K562 (cell line): ENCODE measurements around the gene BOLA3. TPM values are rescaled to one million over a fixed set of nuclear protein-coding genes. Genes with fewer than 3 reads are reported as not detected.
A peak's percentile ranks its signal among the peaks of the same experiment; 100 is the strongest.

ENCODE experiments used
- ARID2 ChIP-seq: fragments of 450-650 bp; IDR thresholded peaks from 2 replicates; pipeline ENCODE4 v1.6.1; 2017; ENCODE audit warnings: antibody characterized with exemption, mild to moderate bottlenecking
- CHCHD3 ChIP-seq: fragments of 250-450 bp; sonication (Bioruptor Pico); IDR thresholded peaks from 2 replicates; pipeline ENCODE4 v2.1.2; 2022; ENCODE audit warnings: mild to moderate bottlenecking
- DPF2 ChIP-seq: fragments of 450-650 bp; IDR thresholded peaks from 2 replicates; pipeline ENCODE4 v1.6.1; 2016
- ETS2 ChIP-seq: IDR thresholded peaks from 2 replicates; pipeline ENCODE4 v1.6.1; 2016; ENCODE audit warnings: borderline replicate concordance, missing genetic modification characterization, mild to moderate bottlenecking, moderate library complexity, missing compliant biosample characterization; ENCODE audit not compliant: poor library complexity, severe bottlenecking
- FOXA3 ChIP-seq, 2 experiments: fragments of 450-650 bp in 1 of 2; sonication (generic) in 1 of 2; formaldehyde crosslinking; IDR thresholded peaks in 1 of 2; conservative IDR thresholded peaks in 1 of 2; 2 replicates each; pipeline versions ENCODE4 v1.4.0 to v1.8.0; 2020 to 2022; ENCODE audit warnings: mild to moderate bottlenecking in 2 of 2, missing genetic modification reagents in 1 of 2
- GATA2 ChIP-seq: sonication (generic); formaldehyde crosslinking; IDR thresholded peaks from 2 replicates; pipeline ENCODE4 v1.4.0; 2020; ENCODE audit warnings: mild to moderate bottlenecking, missing genetic modification reagents
- ILF3 ChIP-seq: fragments of 450-650 bp; IDR thresholded peaks from 2 replicates; pipeline ENCODE4 v1.6.1; 2018; ENCODE audit warnings: antibody characterized with exemption, mild to moderate bottlenecking, moderate library complexity, borderline replicate concordance
- KAT8 ChIP-seq: fragments of 450-650 bp; IDR thresholded peaks from 2 replicates; pipeline ENCODE4 v1.6.1; 2016; ENCODE audit warnings: low read depth, mild to moderate bottlenecking
- KHSRP ChIP-seq: fragments of 450-650 bp; IDR thresholded peaks from 2 replicates; pipeline ENCODE4 v1.6.1; 2017
- NCOA6 ChIP-seq: fragments of 450-650 bp; IDR thresholded peaks from 2 replicates; pipeline ENCODE4 v1.6.1; 2017; ENCODE audit warnings: mild to moderate bottlenecking
- NR2F6 ChIP-seq: fragments of 450-650 bp; formaldehyde crosslinking; IDR thresholded peaks from 2 replicates; pipeline ENCODE4 v1.4.0; 2020; ENCODE audit warnings: mild to moderate bottlenecking
- PHB2 ChIP-seq: fragments of 450-650 bp; IDR thresholded peaks from 2 replicates; pipeline ENCODE4 v1.6.1; 2017; ENCODE audit warnings: low read depth
- RNF2 ChIP-seq: sonication (generic); IDR thresholded peaks from 2 replicates; pipeline ENCODE4 v1.6.1; 2016
- SAFB2 ChIP-seq: fragments of 200-400 bp; formaldehyde crosslinking; IDR thresholded peaks from 2 replicates; pipeline ENCODE4 v1.6.1; 2018; ENCODE audit warnings: borderline replicate concordance, low read length, low read depth, moderate library complexity; ENCODE audit not compliant: severe bottlenecking
- SIX5 ChIP-seq, 2 experiments: IDR thresholded peaks; 2 replicates each; pipeline ENCODE4 v1.6.1; 2011; ENCODE audit warnings: low read length in 2 of 2, borderline replicate concordance in 1 of 2, low read depth in 1 of 2, mild to moderate bottlenecking in 1 of 2, moderate library complexity in 1 of 2; ENCODE audit not compliant: insufficient read depth in 1 of 2
- SREBF1 ChIP-seq: fragments of 150-350 bp; IDR thresholded peaks from 2 replicates; pipeline ENCODE4 v1.6.1; 2014; ENCODE audit warnings: antibody characterized with exemption, low read depth, low read length, borderline replicate concordance
- SRF ChIP-seq, 2 experiments: fragments of 250-450, 450-650 bp in 1 of 2; sonication (Bioruptor Pico) in 1 of 2; sonication (generic) in 1 of 2; formaldehyde crosslinking; IDR thresholded peaks; 2 replicates each; pipeline versions ENCODE4 v1.5.0 to v1.5.1; 2020 to 2022; ENCODE audit warnings: mild to moderate bottlenecking in 1 of 2, missing genetic modification reagents in 1 of 2
- ZNF121 ChIP-seq: sonication (generic); formaldehyde crosslinking; conservative IDR thresholded peaks from 2 replicates; pipeline ENCODE4 v1.8.0; 2022; ENCODE audit warnings: missing genetic modification reagents
- ZNF445 ChIP-seq: fragments of 250-450 bp; sonication (Bioruptor Pico); IDR thresholded peaks from 2 replicates; pipeline ENCODE4 v1.4.0; 2020; ENCODE audit warnings: low read depth, mild to moderate bottlenecking, moderate library complexity
- polyA plus RNA-seq, 8 experiments: library from polyadenylated mRNA; depleted of rRNA in 4 of 8; stranded (reverse) in 5 of 8; unstranded in 3 of 8; fragments of >200 nt; fragmentation: Nextera tagmentation in 2 of 8; fragmentation: Illumina TruSeq in 1 of 8; extraction: Ambion mirVana in 2 of 8; extraction: Trizol in 1 of 8; gene quantifications; 2 replicates each; pipeline versions ENCODE4 v1.2.1 to v1.2.3, GENCODE V29; 2011 to 2014; ENCODE audit warnings: inconsistent platforms in 1 of 8, missing spikeins in 1 of 8
- total RNA-seq, 7 experiments: library from RNA; depleted of rRNA in 6 of 7; stranded (reverse); fragments of >200 nt in 6 of 7; fragmentation: Illumina TruSeq in 2 of 7; extraction: Trizol in 2 of 7; gene quantifications; 2 replicates each; pipeline versions ENCODE4 v1.2.1 to v1.2.3, GENCODE V29; 2011 to 2021; ENCODE audit warnings: low replicate concordance in 1 of 7
- TF ChIP-seq, protein P1 (sequence below): sonication (generic); formaldehyde crosslinking; IDR thresholded peaks from 2 replicates; pipeline ENCODE4 v1.8.1; 2023; ENCODE audit warnings: missing genetic modification reagents, mild to moderate bottlenecking, borderline replicate concordance
- TF ChIP-seq, protein P2 (sequence below): fragments of 450-650 bp; IDR thresholded peaks from 2 replicates; pipeline ENCODE4 v1.6.1; 2016; ENCODE audit warnings: missing biosample characterization, missing genetic modification characterization
- TF ChIP-seq, protein P3 (sequence below): fragments of 200-800 bp; sonication (Bioruptor generic); IDR thresholded peaks from 2 replicates; pipeline ENCODE4 v1.6.1; 2017; ENCODE audit warnings: missing genetic modification characterization, missing compliant biosample characterization

BOLA3 gene
- total and polyA plus RNA-seq, 9 of the 15 experiments (the other 6 are each of a cell fraction or from before 2014, with no cell fraction given) = 149 to 619 (median 255) TPM

DNA sequence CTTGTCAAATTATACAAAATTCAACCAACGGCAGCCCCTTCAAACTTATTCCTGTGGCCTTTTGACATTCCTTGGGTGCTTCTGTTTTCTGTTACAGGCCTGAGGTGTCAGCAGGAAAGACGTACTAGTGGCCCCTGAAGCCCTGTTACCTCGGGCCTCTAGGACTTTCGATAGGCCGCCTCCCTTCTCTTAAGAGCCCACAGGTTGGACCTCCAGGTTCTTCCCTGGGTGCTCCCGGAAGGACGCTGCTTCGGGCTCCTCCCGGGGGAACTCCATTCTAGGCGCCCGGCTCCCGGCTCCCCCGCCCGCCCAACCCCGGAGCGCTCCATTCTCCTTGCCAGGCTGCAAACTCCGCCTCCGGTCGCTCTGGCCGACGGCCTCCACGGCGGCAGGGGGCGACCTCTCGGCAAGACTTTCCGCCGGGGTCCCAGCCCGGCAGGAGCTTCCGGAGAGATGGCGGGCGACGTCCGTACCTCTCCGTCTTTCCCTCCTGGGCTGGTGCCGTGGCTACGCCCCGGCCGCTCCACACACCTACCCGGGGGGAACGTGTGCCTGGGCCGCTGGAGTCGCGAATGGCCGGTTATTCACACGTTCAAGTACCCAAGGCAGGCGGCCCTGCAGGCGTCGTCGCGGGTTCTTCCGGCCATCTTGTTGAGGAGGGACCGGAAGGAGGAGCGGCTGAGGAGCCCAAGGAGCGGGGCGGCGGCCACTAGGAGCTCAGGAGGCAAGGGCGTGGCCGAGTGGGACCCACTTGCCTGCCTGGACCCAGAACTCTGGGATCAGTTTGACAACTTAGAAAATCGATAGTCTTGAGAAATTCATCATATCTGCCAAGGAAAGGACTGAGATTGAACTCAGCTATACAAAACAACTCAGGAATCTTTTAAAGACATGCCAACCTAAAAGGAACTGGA is 27.5 kb downstream of the BOLA3 start (continued):
- TF ChIP-seq SAFB2 = no peak
- TF ChIP-seq ARID2 = no peak
- TF ChIP-seq, protein P1, sequence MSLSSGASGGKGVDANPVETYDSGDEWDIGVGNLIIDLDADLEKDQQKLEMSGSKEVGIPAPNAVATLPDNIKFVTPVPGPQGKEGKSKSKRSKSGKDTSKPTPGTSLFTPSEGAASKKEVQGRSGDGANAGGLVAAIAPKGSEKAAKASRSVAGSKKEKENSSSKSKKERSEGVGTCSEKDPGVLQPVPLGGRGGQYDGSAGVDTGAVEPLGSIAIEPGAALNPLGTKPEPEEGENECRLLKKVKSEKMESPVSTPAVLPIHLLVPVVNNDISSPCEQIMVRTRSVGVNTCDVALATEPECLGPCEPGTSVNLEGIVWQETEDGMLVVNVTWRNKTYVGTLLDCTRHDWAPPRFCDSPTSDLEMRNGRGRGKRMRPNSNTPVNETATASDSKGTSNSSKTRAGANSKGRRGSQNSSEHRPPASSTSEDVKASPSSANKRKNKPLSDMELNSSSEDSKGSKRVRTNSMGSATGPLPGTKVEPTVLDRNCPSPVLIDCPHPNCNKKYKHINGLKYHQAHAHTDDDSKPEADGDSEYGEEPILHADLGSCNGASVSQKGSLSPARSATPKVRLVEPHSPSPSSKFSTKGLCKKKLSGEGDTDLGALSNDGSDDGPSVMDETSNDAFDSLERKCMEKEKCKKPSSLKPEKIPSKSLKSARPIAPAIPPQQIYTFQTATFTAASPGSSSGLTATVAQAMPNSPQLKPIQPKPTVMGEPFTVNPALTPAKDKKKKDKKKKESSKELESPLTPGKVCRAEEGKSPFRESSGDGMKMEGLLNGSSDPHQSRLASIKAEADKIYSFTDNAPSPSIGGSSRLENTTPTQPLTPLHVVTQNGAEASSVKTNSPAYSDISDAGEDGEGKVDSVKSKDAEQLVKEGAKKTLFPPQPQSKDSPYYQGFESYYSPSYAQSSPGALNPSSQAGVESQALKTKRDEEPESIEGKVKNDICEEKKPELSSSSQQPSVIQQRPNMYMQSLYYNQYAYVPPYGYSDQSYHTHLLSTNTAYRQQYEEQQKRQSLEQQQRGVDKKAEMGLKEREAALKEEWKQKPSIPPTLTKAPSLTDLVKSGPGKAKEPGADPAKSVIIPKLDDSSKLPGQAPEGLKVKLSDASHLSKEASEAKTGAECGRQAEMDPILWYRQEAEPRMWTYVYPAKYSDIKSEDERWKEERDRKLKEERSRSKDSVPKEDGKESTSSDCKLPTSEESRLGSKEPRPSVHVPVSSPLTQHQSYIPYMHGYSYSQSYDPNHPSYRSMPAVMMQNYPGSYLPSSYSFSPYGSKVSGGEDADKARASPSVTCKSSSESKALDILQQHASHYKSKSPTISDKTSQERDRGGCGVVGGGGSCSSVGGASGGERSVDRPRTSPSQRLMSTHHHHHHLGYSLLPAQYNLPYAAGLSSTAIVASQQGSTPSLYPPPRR (CRISPR knock-in tag) = no peak
- TF ChIP-seq GATA2 = no peak
- no peak for TF ChIP-seq CHCHD3 (CRISPR knock-in tag)
- no peak for TF ChIP-seq KHSRP
- TF ChIP-seq SIX5 (IDR thresholded peaks at IDR 0.05; ENCODE audit: borderline replicate concordance in 1 of 2, insufficient read depth in 1 of 2, low read depth in 1 of 2, low read length in 2 of 2) = peak in 1 of 2 experiments; percentile 17; a peak in 1 of 4 replicates
- TF ChIP-seq, protein P2, sequence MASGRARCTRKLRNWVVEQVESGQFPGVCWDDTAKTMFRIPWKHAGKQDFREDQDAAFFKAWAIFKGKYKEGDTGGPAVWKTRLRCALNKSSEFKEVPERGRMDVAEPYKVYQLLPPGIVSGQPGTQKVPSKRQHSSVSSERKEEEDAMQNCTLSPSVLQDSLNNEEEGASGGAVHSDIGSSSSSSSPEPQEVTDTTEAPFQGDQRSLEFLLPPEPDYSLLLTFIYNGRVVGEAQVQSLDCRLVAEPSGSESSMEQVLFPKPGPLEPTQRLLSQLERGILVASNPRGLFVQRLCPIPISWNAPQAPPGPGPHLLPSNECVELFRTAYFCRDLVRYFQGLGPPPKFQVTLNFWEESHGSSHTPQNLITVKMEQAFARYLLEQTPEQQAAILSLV = no peak
- no peak for TF ChIP-seq PHB2
- no peak for TF ChIP-seq NR2F6 (CRISPR knock-in tag)
- no peak for TF ChIP-seq ZNF121 (CRISPR knock-in tag)
- no peak for TF ChIP-seq KAT8
- peak; percentile 84 for TF ChIP-seq RNF2
- no peak for TF ChIP-seq NCOA6
- TF ChIP-seq DPF2 = no peak
- no peak; a peak in 1 of 4 replicates for TF ChIP-seq SRF (CRISPR knock-in tag; IDR thresholded peaks at IDR 0.05)
- TF ChIP-seq ETS2 (tag) = no peak
- TF ChIP-seq ILF3 = no peak
- TF ChIP-seq SREBF1 = no peak
- TF ChIP-seq, protein P3, sequence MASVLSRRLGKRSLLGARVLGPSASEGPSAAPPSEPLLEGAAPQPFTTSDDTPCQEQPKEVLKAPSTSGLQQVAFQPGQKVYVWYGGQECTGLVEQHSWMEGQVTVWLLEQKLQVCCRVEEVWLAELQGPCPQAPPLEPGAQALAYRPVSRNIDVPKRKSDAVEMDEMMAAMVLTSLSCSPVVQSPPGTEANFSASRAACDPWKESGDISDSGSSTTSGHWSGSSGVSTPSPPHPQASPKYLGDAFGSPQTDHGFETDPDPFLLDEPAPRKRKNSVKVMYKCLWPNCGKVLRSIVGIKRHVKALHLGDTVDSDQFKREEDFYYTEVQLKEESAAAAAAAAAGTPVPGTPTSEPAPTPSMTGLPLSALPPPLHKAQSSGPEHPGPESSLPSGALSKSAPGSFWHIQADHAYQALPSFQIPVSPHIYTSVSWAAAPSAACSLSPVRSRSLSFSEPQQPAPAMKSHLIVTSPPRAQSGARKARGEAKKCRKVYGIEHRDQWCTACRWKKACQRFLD (CRISPR knock-in tag) = peak; percentile 65
- no peak for TF ChIP-seq ZNF445
- no peak for TF ChIP-seq FOXA3 (CRISPR knock-in tag; conservative IDR thresholded peaks at IDR 0.05 in 1 of 2, IDR thresholded peaks at IDR 0.05 in 1 of 2)
